ENCODE results near the gene TRIM65. TPM values are rescaled to one million over a fixed set of nuclear protein-coding genes. Genes with fewer than 3 reads are reported as not detected.

TRIM65 gene
- polyA plus RNA-seq, 1 donor from 2014 or later: 1.5 TPM

DNA sequence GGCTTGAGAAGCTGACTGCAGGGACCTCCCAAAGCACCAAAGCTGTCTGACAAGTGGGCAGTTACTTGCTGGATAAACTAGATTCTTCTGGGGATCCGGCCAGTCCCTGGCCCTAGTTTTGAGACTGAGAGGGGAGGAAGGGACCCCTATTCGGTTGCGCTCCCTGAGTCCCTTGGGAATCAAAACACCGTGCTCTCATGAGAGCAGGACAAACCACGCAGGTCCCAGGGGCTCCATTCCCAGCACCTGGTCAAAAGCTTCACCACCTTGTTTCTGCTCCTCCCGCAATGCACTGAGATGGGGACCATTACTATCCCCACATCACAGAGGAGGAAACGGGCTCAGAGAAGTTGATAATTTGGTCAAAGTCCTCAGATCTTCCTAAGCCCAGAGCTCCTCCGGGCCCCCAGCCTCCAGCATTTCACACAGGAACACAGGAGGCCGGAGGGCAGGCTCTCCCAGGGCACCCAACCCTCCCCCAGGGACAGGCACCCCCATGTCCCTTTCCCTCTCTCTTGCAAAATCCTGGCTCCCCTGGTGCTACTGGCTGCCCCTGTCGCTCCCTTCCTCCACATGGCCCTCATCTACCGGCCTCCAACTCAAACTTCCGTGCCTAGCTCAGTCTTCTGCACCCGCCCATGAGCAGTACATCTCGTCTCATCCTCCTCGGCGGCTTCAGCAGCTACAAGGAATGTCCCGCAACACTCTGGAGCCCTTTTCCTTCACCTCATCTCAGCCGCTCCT, 3.3 kb downstream of the TRIM65 start:
- Histone ChIP-seq H3K79me2 (replicated peaks; ENCODE audit: insufficient read depth, low read length) (no peaks in the 10 kb centered on the region), H4K20me1 (ENCODE audit: insufficient read depth) (no peaks in the 10 kb centered on the region), H3K9ac (ENCODE audit: low read length) (no peak overlapping the region), H3K27ac (ENCODE audit: low read length) (no peak overlapping the region), H3K4me2 (ENCODE audit: low read length) (no peak overlapping the region), H3F3A (ENCODE audit: insufficient read depth, low read length, poor library complexity, severe bottlenecking) (no peaks in the 10 kb centered on the region), H3K4me3 (ENCODE audit: low read length) (no peak overlapping the region), H3K27me3 (ENCODE audit: insufficient read depth, low read depth, low read length) (no peaks in the 10 kb centered on the region), H3K9me2 (ENCODE audit: insufficient read depth, low read length) (no peaks in the 10 kb centered on the region), H3K36me3 (ENCODE audit: insufficient read depth, low read length) (no peaks in the 10 kb centered on the region), H2AFZ (ENCODE audit: low read depth, low read length) (no peak overlapping the region), H3K9me3 (ENCODE audit: low read length) (no peaks in the 10 kb centered on the region)
- TF ChIP-seq POLR2AphosphoS5 (IDR thresholded peaks at IDR 0.05): no peak

DNA sequence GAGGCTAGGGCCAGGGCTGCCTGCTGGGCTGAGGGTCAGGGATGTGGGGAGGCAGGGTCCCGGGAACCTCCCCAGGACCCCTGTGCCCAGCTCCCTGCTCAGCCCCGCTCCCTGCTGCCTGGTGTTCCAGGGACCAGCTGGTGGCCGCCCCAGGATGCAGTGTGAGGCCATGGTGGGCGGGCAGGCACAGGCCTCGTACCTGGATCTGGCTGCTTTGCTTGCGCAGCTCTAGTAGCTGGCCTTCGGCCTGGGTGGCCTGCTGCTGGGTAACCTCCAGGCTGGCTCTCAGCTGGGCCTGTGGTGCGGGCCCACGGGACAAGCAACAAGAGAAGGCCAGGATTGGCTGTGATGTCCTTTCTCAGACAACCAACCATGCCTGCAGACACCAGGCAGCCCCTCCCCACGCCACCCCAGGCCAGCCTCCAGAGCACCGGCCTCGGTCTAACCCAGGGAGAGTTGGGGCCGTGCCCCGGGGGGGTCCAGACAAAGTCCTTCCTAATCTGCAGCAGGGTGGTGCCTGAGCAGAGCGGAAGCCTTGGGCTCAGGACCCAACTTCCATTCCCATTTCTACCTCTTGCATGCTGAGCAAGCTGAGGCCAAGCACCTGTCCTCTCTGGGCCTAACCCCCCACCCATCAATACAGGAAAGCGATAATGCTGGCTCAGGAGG, 4.1 kb downstream of the TRIM65 start:
- no peaks in the 10 kb centered on the region for H3K9me2 ChIP-seq (ENCODE audit: insufficient read depth, low read length)

DNA sequence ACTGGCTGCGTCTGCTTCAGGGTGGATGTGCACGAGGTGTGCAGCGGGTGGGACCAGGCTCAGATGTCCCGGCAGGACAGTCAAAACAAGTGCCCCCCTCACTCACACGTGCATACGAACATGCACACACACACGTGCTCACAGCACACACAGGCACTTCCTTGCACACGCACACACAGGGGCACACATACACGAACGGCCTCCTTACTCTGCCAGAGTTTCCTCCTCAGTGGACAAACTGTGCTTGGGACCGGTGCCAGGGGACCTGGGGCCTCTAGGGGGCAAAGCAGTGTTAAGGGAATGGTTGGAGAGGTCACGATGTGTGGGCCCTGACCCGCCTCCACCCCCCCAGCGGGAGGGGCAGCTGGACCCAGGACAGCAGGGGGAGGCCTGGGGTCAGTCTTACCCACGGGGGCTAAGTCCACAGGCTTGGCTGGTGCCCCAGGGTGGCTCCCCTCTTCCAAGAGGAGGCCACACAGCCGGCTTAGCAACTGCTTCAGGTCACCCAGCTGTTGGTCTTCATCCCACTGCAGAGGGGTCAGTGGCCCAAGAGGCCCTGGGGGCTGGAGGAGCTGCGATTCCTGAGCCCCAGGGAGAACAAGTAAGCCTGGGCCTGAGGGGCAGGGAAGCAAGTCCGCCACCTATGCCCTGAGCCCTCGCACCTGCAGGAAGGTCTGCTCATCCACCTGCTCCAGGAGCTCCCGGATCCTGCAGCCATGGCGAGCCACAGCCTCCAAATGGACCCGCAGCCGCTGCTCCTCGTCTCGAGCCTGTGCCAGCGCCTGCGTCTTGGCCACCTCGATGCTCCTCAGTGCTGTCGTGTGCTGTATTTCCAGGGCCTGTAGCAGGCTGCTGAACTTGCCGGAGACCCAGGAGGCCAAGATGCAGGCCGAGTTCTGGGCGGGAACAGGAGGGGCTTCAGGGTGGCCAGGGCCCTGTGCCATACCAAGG, 4.9 kb downstream of the TRIM65 start:
- Histone ChIP-seq H3K4me2 (ENCODE audit: low read length) (no peak overlapping the region), H2AFZ (ENCODE audit: low read depth, low read length) (no peak overlapping the region), H3K79me2 (replicated peaks; ENCODE audit: insufficient read depth, low read length) (no peaks in the 10 kb centered on the region), H3K9me2 (ENCODE audit: insufficient read depth, low read length) (no peaks in the 10 kb centered on the region), H3K27me3 (ENCODE audit: insufficient read depth, low read depth, low read length) (no peaks in the 10 kb centered on the region), H3F3A (ENCODE audit: insufficient read depth, low read length, poor library complexity, severe bottlenecking) (no peaks in the 10 kb centered on the region), H3K4me3 (ENCODE audit: low read length) (no peak overlapping the region), H3K36me3 (ENCODE audit: insufficient read depth, low read length) (no peaks in the 10 kb centered on the region), H3K27ac (ENCODE audit: low read length) (no peak overlapping the region), H3K9ac (ENCODE audit: low read length) (no peak overlapping the region), H4K20me1 (ENCODE audit: insufficient read depth) (no peaks in the 10 kb centered on the region), H3K9me3 (ENCODE audit: low read length) (no peaks in the 10 kb centered on the region)
- TF ChIP-seq SMC3 (conservative IDR thresholded peaks at IDR 0.05; ENCODE audit: poor library complexity): no peak
- no peak for TF ChIP-seq EP300 (conservative IDR thresholded peaks at IDR 0.05; ENCODE audit: poor library complexity, severe bottlenecking)
- TF ChIP-seq, protein P1, sequence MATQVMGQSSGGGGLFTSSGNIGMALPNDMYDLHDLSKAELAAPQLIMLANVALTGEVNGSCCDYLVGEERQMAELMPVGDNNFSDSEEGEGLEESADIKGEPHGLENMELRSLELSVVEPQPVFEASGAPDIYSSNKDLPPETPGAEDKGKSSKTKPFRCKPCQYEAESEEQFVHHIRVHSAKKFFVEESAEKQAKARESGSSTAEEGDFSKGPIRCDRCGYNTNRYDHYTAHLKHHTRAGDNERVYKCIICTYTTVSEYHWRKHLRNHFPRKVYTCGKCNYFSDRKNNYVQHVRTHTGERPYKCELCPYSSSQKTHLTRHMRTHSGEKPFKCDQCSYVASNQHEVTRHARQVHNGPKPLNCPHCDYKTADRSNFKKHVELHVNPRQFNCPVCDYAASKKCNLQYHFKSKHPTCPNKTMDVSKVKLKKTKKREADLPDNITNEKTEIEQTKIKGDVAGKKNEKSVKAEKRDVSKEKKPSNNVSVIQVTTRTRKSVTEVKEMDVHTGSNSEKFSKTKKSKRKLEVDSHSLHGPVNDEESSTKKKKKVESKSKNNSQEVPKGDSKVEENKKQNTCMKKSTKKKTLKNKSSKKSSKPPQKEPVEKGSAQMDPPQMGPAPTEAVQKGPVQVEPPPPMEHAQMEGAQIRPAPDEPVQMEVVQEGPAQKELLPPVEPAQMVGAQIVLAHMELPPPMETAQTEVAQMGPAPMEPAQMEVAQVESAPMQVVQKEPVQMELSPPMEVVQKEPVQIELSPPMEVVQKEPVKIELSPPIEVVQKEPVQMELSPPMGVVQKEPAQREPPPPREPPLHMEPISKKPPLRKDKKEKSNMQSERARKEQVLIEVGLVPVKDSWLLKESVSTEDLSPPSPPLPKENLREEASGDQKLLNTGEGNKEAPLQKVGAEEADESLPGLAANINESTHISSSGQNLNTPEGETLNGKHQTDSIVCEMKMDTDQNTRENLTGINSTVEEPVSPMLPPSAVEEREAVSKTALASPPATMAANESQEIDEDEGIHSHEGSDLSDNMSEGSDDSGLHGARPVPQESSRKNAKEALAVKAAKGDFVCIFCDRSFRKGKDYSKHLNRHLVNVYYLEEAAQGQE (IDR thresholded peaks at IDR 0.05; ENCODE audit: borderline replicate concordance): no peak
- no peak for TF ChIP-seq RAD21 (conservative IDR thresholded peaks at IDR 0.05)
- no peak for TF ChIP-seq MXI1 (conservative IDR thresholded peaks at IDR 0.05; ENCODE audit: poor library complexity, severe bottlenecking)
- no peak for TF ChIP-seq POLR2AphosphoS5 (IDR thresholded peaks at IDR 0.05)

More for the DNA sequence above, 4.1 kb downstream of the TRIM65 start:
- H4K20me1 ChIP-seq (ENCODE audit: insufficient read depth): no peaks in the 10 kb centered on the region
- no peaks in the 10 kb centered on the region for H3K9me3 ChIP-seq (ENCODE audit: low read length)
- H3F3A ChIP-seq (ENCODE audit: insufficient read depth, low read length, poor library complexity, severe bottlenecking): no peaks in the 10 kb centered on the region
- H3K79me2 ChIP-seq (replicated peaks; ENCODE audit: insufficient read depth, low read length): no peaks in the 10 kb centered on the region
- no peak overlapping the region for H3K27ac ChIP-seq (ENCODE audit: low read length)
- H3K27me3 ChIP-seq (ENCODE audit: insufficient read depth, low read depth, low read length): no peaks in the 10 kb centered on the region
- H3K4me3 ChIP-seq (ENCODE audit: low read length): no peak overlapping the region
- no peak overlapping the region for H3K4me2 ChIP-seq (ENCODE audit: low read length)
- H2AFZ ChIP-seq (ENCODE audit: low read depth, low read length): no peak overlapping the region
- no peak for TF ChIP-seq SMC3 (conservative IDR thresholded peaks at IDR 0.05; ENCODE audit: poor library complexity)
- TF ChIP-seq POLR2AphosphoS5 (IDR thresholded peaks at IDR 0.05): no peak
- no peak for TF ChIP-seq RAD21 (conservative IDR thresholded peaks at IDR 0.05)
- TF ChIP-seq EZH2 (IDR thresholded peaks at IDR 0.05; ENCODE audit: borderline replicate concordance, insufficient read depth, low read length, poor library complexity, severe bottlenecking): no peak
- TF ChIP-seq, protein P1 (IDR thresholded peaks at IDR 0.05; ENCODE audit: borderline replicate concordance): no peak
- no peak for TF ChIP-seq TAF1 (IDR thresholded peaks at IDR 0.05; ENCODE audit: low read depth)
- no peaks in the 10 kb centered on the region for H3K36me3 ChIP-seq (ENCODE audit: insufficient read depth, low read length)
- no peak overlapping the region for H3K9ac ChIP-seq (ENCODE audit: low read length)

Measured in neural cell (in vitro differentiated cells).